ENCODE measurements around the gene FEM1A.

DNA sequence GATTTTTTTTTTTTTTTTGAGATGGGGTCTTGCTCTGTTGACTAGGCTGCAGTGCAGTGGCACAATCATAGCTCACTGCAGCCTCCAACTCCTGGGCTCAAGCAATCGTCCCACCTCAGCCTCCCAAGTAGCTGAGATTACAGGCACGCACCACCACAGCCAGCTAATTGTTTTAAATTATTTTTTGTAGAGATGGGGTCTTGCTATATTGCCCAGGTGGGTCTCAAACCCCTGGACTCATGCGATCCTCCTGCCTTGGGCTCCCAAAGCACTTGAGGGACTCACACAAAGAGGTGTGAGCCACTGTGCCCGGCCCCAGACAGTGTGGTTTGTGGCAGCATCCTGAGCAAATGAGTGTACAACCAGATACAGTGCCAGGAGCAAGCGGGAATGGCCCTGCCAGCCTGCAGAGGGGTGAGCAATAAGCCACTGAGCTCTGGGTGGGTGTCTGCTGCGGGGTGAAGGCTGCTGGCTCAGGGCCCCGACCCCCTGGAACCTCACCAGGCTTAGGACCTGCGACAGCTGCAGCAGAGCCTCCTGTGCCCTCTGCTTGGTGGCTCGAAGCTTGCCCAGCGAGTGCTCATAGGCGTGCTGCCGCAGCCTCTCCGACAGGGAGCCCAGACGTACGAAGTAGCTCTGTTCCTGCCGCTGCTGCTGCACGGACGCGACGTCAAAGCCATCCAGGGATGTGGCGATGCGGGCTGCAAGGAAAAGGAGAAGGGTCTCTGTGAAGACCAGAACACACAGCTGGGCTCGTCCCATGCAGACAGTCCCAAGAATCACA is 55.8 kb downstream of the FEM1A start:
- TF ChIP-seq CHD1 (IDR thresholded peaks at IDR 0.05; ENCODE audit: low read depth, low read length) (no peak), SPI1 (IDR thresholded peaks at IDR 0.05; ENCODE audit: borderline replicate concordance, insufficient read depth, low read depth, low read length) (no peak), TCF12 (IDR thresholded peaks at IDR 0.05; ENCODE audit: low read depth, low read length) (no peak), TAF1 (IDR thresholded peaks at IDR 0.05; ENCODE audit: borderline replicate concordance, low read depth, low read length) (no peak), CTCF (IDR thresholded peaks at IDR 0.05 in 2 of 3, conservative IDR thresholded peaks at IDR 0.05 in 1 of 3; ENCODE audit: control insufficient read depth in 2 of 3, extremely low read depth in 1 of 3, insufficient read depth in 1 of 3, low read depth in 3 of 3, low read length in 3 of 3) (no peak), POLR2A (IDR thresholded peaks at IDR 0.05; ENCODE audit: low read depth, low read length) (peak; percentile 38; the same call in 1 of the 2 replicates), CREB1 (IDR thresholded peaks at IDR 0.05; ENCODE audit: low read depth) (no peak), JUNB (IDR thresholded peaks at IDR 0.05) (no peak), CREM (IDR thresholded peaks at IDR 0.05; ENCODE audit: low read depth) (no peak), HDGF (IDR thresholded peaks at IDR 0.05) (no peak), FOS (IDR thresholded peaks at IDR 0.05; ENCODE audit: borderline replicate concordance, extremely low read depth, insufficient read length) (no peak), EGR1 (IDR thresholded peaks at IDR 0.05; ENCODE audit: borderline replicate concordance in 1 of 2, low read depth in 2 of 2, low read length in 2 of 2) (no peak), JUND (IDR thresholded peaks at IDR 0.05; ENCODE audit: low read depth, low read length) (no peak)
- TF ChIP-seq, protein P1, sequence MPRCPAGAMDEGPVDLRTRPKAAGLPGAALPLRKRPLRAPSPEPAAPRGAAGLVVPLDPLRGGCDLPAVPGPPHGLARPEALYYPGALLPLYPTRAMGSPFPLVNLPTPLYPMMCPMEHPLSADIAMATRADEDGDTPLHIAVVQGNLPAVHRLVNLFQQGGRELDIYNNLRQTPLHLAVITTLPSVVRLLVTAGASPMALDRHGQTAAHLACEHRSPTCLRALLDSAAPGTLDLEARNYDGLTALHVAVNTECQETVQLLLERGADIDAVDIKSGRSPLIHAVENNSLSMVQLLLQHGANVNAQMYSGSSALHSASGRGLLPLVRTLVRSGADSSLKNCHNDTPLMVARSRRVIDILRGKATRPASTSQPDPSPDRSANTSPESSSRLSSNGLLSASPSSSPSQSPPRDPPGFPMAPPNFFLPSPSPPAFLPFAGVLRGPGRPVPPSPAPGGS (IDR thresholded peaks at IDR 0.05; ENCODE audit: borderline replicate concordance, insufficient read depth, low read depth, low read length, poor library complexity, severe bottlenecking): no peak

Data from GM12878 (cell line).